Measurements from ENCODE around the gene GNB4.

GNB4 gene

DNA sequence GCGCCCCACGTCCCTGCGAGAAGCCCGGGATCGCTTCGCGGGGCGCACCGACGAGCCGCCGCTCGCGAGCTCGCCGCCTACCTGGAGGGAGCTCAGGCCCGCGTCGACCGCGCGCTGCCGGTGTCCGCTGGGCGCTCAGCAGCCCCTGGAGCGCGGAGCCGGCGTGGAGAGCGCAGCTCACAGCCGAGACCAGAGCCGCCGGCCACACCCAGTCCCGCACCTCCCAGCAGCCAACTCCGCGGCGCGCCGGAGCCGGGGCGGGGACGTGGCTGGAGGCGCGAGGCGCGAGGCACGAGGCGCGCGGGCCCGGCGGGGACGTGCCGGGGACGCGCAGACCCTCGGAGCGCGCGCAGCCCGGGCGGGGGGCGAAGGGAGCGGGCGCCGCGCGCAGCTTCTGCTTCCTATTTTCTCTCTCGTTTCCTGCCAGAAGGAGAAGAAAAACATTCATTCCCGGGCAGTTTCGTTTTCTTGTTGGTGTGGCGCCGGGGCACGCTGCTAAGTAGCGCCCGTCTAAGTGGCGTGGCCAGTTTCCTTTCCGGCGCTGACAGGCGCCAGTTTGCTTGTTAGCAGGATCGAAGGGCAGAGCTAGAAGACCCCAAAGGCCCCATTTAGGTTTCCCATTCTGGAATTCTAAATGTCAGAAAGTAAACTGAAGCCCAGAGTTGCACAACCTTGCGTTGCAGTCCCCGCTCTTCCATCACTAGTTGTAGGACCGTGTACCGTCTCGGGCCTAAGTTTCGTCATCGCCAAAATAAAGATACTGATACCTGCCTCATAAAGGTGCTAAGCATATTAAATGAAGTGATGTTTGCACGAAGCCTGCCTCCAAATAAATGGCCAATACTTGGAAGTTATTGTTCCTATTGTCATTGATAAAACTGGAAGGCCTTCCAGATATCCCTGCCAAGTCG lies at the start of gene GNB4:
Gene GNB4 (minus strand): TSS at position 206 of the 911 bp plus-strand sequence. CDS start 25,270 bp downstream, outside the sequence.
- peak; percentile 50 for DNase-seq

DNA sequence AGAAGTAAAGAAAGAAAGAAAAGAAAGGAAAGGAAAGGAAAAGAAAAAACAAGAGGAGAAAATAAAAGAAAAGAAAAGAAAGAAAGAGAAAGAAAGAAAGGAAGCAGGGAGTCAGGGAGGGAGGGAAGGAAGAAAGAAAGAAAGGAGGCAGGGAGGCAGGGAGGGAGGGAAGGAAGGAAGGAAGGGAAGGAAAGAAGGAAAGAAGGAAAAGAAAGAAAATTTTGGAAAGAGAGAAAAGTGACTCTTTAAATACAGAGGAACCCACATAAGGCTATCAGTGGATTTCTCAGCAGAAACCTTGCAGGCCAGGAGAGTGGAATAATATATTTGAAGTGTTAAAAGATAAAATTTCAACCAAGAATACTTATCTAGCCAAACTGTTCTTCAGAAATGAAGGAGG lies 44.2 kb upstream of the GNB4 start:
- DNase-seq, result no peak

DNA sequence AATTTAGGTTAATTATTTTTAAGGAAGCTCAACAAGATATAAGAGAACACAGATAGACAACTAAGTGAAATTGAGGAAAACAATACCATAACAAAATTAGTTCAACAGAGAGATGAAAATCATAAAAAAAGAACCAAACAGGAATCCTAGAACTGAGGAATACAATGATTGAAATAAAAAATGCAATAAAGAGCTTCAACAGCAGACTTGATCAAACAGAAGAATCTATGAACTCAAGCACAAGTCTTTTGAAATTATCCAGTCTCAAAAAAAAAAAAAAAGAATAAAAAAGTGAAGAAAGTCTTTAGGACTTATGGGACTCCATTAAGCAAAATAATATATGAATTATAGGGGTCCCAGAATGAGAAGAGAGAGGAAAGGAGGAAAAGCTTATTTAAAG lies 42.0 kb upstream of the GNB4 start:
- DNase-seq, result no peak

DNA sequence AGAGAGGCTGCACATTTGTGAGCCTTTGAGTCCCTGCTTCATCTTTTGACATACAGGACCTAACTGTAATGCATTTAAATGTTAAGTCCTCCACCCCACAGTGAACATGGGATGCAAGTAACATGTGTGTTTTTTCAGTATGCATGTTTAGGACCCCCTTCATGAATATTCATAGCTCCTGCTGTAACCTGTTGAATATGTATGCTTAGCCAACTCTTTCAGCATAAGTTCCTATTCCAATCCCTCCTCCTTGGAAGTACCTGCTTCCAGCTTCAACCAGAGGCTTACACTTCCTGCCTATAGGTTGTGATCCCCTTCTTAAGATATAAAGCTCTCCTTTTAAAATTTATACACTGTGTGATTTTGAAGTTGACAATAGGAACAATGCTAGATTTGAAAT lies 36.9 kb upstream of the GNB4 start:
- no peak for DNase-seq

DNA sequence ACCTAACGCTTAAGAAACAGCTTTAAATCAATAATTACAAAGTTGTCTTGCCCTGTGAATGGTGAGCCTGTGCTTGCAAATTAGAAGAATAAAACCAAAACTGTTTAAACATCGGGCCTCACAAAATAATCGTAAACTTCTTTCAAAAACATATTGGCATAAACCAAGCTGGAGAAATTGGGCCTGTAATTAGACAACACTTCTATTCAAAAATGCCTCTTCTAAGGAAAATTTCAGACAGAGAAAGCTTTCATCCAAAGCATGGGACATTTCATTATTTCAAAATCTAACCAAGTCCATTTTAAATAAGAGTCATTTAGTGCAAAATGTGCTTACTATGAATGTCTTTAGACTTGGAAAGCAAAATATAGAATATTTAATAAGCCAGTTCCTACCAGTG lies 35.5 kb upstream of the GNB4 start:
- DNase-seq, result no peak

DNA sequence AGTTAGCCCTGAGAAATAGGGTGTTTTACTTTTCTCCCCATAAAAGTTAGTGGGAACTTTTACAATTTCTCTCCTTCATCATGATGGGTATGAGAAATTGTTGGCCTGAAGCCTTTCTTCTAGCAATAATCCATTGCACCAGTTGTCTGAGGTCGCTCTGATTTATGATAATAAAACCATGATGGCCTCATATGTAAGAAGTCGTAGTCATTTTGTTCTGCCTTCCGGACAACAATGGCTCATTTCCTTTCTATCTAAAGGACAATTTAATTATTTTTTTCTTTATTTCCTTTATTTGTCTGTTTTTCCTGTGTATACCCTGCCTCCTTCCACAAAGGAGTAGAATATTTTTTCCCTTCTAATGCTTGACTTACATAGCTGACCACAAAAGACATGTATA lies 31.6 kb upstream of the GNB4 start:
- no peak for DNase-seq

DNA sequence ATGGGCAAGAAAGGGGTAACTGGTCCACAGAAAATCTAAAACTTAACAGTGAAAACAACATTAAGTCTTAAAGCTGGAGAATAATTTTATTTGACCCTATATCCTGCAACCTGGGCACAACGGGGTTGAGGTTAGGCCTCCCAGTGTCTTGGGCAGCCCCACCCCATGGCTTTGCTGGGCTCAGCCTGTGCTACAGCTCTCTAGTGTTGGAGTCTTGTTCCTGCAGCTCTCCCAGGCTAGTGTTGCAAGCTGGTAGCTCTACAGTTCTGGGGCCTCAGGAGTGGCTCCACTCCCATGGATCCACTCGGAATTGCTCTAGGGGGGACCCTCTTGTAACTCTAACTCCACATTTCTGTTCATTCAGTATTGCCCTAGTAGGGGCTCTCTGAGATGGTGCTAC lies 24.9 kb upstream of the GNB4 start:
- no peak for DNase-seq

DNA sequence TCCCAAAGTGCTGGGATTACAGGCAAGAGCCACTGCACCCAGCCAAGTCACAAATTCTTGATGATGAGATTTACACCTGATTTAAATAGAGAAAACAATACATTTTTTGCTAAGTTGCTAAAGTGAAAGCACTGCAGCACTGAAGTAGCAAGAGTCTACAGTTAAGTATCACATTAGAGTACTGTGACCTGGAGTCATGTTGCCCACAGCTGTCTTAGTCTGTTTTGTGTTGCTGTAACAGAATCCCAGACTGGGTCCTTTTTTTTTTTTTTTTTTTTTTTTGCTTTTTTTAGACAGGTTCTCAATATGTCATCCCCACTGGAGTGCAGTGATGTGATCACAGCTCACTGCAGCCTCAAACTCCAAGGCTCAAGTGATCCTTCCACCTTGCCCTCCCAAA lies 23.2 kb upstream of the GNB4 start:
- no peak for DNase-seq

DNA sequence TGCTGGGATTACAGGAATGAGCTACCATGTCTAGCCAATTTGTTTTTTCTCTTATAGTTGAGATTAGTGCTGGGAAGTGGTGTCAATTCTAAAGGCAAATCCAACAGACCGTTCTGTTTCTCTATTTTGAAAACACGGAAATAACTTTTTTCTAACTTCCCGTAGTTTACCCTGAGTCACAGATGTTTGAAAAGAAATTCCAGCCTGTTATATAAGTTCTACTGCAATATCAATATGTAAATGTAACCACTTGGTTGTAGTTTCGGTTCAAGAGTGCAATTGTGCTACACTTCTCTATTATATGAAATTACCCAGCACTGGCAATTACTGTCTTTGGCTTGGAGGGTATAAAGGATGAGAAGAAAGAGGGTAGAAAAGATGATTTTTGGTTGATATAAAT lies 22.3 kb upstream of the GNB4 start:
- DNase-seq, result no peak

DNA sequence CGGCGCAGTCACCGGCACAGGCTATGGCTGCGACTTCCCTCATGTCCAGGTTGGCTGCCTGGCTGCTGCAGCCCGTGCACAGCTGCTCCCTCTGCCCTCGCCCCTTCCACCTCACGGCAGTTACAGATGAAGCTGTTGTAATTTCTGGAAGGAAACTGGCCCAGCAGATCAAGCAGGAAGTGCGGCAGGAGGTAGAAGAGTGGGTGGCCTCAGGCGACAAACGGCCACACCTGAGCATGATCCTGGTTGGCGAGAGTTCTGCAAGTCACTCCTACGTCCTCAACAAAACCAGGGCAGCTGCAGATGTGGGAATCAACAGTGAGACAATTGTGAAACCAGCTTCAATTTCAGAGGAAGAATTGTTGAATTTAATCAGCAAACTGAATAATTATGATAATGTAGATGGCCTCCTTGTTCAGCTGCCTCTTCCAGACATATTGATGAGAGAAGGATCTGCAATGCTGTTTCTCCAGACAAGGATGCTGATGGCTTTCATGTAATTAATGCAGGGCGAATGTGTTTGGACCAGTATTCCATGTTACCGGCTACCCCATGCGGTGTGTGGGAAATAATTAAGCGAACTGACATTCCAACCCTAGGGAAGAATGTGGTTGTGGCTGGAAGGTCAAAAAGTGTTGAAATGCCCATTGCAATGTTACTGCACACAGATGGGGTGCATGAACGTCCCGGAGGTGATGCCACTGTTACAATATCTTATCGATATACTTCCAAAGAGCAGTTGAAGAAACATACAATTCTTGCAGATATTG lies 13.2 kb upstream of the GNB4 start:
- DNase-seq, result peak; percentile 81

DNA sequence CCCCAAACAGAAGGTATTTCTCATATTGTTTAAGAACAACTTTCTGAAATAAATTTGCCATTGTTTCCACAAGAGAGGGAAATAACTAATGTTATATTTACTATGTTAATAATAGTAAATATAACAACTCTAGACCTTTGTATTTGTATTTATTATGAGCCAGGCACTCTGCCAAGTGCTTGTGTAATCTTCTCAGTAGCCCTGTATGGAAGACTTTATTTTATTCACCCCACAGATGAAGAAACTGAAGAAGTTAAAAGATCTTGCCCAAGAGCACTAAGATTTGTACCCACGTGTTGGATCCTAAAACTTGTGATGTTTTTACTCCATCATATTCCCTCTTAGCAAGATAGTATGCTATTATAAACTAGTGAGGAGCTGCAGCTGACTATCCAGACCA lies 12.0 kb upstream of the GNB4 start:
- no peak for DNase-seq

DNA sequence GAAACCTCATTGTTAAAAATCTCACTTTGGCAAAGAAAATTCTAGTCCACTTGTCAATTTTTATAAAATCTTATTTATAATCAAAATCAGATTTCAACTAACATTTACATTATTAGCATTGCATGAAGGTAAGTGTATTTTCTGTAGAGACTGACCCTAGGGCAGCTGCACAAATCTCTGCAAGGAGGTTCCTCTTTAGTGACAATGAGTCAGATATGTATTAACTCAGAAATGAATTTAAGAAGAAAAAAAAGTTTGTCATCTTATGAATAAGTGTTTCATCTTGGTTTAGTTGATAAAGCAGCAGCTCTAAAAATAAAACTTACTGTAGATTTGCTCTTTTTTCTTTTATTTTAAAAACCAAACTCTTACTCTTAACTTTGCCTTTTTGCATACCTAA lies 9.0 kb upstream of the GNB4 start:
- no peak for DNase-seq

DNA sequence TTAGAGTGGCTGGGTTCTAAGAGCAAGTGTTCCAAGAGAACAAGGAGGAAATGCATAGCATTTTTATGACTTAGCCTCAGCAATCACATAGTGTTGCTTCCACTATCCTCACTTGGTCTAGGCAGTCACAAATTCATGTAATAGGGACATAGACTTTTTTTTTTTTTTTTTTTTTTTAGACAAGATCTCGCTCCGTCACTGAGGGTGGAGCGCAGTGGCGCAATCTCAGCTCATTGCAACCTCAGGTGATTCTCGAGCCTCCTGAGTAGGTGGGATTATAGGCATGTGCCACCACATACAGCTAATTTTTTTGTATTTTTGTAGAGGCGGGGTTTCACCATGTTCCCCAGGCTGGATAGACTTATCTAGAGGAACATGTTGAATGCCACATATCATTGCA lies 4.7 kb upstream of the GNB4 start:
- DNase-seq, result no peak

DNA sequence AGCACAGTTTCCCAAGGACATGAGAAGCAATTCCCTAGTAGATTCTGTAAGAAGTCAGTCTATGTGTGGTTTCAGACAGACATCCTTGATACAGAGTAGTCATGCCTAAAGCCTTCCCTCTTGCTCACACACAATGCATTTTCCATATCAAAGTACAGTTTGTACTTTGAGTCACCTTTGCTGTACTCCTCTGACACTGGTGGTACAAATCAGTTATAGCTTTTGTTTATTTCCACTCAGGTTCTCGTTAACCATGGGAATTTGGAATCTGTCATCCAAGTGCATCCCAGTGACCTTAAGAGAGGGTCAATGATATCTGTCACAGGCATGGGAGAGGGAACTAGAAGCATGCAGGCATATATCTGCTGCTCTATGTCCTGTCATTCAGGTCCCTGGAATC lies 3.6 kb upstream of the GNB4 start:
- no peak for DNase-seq

DNA sequence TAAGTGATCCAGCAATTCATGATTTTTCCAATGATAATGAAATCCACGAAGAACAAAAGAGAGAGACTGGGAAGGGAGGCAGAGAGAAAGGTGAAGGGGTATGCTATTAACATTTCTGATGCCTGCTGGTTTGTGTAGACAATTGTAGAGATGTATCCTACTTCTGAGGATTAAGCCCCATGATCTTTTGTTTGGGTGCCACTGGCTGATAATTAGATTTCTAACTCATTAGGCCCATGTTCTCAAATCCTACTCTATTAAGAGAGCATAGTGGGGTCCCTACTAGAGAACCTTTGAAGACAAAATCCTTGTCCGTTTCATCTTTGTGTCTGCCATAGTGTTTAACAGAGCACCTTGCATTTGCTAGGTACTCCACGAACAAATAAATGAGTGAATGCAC lies 2.7 kb upstream of the GNB4 start:
- DNase-seq, result no peak

DNA sequence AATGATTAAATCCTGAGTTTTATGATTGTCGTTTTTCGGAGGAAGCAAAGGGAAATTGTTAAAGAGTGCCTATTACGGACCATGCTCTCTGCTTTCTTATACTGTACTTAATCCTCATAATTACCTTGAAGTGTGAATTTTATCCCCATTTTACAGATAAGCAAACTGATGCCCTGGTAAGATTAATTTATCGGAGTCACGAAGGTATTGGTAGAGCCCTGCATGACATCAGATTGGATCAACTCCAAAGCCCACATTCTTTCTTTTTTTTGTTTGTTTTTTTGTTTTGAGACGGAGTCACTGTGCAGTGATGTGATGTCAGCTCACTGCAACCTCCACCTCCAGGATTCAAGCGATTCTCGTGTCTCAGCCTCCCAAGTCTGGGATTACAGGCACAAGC lies 1.6 kb upstream of the GNB4 start:
- DNase-seq, result no peak

DNA sequence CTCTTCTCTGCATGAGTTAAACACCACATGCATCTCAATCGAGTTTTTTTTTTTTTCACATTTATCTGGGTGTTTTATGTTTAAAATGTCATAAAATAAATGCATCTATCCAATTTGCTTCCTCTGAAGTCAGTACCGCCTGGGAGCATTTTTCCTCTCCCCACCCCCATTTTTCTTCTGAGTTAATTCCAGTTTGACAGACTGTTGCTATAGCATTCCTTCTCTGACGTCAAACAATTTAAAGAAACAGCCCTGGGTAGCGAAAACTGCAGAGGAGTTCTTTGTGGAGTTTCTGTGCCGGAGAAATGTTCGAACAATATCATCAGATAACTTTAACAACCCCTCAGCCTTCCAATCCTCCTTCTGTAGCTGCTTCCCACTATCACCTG lies 900 bp upstream of the GNB4 start:
- no peak for DNase-seq

DNA sequence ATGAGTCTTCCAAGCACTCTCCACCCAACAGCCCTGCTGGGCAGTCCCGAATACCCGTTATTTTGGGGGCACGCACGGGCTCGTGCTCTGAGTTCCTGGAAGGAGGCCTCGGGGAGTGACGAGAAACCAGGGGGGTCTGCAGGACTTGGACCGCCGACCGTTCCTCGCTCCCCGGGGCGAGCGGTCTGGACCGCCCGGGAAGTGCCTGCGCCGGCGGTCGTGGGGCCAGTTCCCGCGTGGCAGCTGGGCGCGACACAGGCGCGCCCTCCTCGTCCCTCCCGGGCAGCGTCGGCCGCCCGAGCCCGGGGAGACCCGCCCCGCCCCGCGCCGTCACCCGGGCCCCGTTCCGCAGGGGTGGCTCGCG lies 387 bp downstream of the GNB4 start:
- no peak for DNase-seq

DNA sequence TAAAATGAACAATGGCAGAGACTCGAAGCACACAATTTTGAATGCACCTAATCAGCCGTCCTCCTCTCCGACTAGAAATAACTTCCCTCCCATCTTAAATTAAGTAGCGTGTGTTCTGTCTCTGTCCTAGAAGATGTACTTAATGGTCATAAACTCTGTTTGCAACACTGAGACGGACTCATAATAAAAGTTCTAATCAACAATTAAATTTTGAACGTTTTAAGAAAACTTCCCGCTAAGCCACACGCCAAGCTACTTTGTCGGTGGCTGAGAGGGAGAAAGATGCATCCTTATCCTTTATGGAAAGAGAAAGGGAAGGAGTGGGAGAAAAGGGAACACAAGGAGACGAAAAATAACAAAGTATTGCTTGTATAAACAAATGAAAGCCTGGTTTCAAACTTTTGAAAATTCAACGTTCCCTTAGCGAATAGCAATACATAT lies 989 bp downstream of the GNB4 start:
- no peak for DNase-seq

DNA sequence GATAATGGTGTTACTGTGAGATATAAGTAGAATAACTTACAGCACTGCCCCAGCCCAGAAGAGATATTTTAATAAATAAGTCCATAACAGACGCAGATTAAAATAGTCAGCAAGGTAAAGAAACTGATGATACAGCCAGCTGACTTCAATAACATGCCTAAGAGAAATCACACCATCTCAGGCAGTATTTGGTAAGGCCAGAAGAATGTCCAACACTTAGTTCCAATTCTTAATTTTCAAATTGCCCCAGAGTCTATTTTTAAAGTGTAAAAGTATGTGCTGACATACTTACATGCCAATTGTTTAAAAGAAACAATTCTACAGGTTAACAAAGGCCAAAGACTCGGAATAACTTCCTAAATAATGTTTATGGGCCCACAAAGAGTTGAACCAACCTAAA lies 1.6 kb downstream of the GNB4 start:
- DNase-seq, result no peak

DNA sequence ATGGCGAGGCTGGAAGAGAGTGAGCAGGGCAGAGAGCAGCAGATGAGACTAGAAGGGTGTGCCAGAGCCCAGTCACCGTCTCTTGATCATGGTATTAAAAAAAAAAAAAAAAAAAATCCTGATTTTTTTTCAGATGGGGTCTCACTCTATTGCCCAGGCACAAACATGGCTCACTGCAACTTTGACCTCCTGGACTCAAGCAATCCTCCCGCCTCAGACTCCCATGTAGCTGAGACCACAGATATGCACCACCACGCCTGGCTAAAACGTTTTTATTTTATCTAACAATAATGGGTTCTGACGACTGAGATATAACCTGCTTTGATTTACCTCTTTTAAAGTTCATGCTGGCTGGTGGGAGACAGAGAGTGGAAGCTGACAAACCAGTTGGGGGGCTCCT lies 4.0 kb downstream of the GNB4 start:
- no peak for DNase-seq

DNA sequence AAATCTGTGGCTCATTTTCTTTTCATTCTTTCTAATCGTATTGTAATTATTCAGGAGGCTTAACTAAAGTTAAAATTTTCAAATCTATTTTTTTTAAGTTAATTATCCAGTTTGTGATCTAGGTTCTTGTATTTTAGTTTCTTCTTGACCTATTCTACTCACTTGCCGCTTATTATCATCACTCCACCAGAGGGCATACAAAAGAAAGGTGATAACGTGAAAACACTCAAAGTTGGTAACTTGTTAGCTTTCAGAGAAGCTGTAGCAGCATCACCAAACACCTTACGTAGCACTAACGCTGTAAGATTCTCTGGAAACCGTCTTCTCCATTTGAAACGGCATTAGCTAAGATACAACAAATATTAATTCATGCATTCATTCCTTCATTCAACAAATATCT lies 4.8 kb downstream of the GNB4 start:
- no peak for DNase-seq

DNA sequence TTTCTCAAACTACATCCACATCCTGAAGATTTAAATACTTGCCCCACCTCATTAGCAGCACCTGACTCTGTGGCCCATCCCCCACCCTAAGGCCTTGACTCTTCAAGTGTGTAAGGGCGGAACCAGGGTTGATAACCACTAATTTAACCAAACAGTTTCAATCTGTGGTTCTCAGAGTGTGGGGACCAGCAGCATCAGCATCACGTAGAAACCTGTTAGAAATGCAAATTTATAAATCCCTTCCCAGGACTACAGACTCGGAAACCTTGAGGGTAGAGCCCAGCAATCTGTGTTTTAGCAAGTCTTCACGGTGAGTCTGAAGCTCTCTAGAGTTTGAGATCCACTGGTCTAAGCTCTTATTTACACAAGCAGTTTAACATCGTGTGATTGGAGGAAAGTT lies 12.4 kb downstream of the GNB4 start:
- no peak for DNase-seq

DNA sequence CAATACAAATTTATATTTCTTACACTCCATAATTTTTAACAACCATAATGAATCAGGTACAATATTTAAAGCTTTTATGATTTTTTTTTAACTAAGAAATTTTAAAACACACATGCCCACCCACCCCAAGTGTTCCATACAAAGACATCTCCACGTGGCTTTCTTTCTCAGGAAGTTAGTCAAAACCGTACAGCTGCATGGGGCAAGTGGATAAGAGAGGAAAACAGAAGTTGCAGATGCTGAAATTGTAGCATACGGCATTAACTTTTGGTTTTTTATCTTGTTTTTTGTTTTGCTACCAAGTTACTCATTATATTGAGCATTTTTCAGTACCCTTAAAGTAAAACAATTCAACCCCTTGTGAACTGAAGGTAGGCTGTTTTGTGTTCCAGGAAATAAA lies 14.8 kb downstream of the GNB4 start:
- no peak for DNase-seq

DNA sequence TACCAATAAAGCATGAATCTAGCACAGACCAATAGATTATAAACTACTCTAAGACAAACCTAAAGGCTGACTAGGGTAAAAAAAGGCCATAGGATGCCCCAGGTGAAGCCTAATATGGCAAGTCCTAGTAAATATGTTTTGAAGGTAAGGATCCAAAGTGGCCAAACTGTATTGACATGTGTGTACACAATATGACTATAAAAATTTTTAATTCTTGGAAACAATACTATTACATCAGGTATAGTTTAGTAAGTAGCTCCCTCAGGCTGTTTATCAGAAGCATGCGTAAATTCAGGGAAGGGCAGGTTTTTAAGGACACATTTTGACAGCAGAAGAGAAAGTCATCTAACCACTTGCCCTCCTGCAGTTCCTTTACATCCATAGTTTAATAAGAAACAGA lies 18.8 kb downstream of the GNB4 start:
- DNase-seq, result no peak
